OCI-LY3 (cell line): ENCODE data around the gene ATP5F1B.
A peak's percentile ranks its signal among the peaks of the same experiment; 100 is the strongest.

Experiments used
- H2AFZ ChIP-seq: fragments of 200-600, 300-600 bp; shearing (Covaris generic); 2 replicates; pipeline ENCODE4 v1.6.0; 2014; ENCODE audit warnings: antibody characterized with exemption, low read depth, low read length
- H3K27ac ChIP-seq: fragments of 200-600, 300-600 bp; sonication (generic); 2 replicates; pipeline ENCODE4 v1.5.1; 2014; ENCODE audit warnings: mild to moderate bottlenecking, low read length, moderate library complexity, mixed read lengths
- H3K27me3 ChIP-seq: fragments of 200-600, 300-600 bp; sonication (generic); 2 replicates; pipeline ENCODE4 v1.6.1; 2014; ENCODE audit warnings: low read depth, low read length, mixed read lengths
- H3K36me3 ChIP-seq: fragments of 200-600, 300-600 bp; sonication (generic); replicated peaks from 2 replicates; pipeline ENCODE3; 2014; ENCODE audit warnings: low read depth, low read length, mixed read lengths
- H3K4me1 ChIP-seq: fragments of 300-600, 200-600 bp; sonication (generic); 2 replicates; pipeline ENCODE4 v1.6.1; 2014; ENCODE audit warnings: low read length, mixed read lengths
- H3K4me2 ChIP-seq: fragments of 200-600, 300-600 bp; sonication (generic); 2 replicates; pipeline ENCODE4 v1.6.1; 2014; ENCODE audit warnings: low read length, mixed read lengths
- H3K4me3 ChIP-seq: fragments of 300-600, 200-600 bp; sonication (generic); 2 replicates; pipeline ENCODE4 v1.5.1; 2014; ENCODE audit warnings: antibody characterized with exemption, mild to moderate bottlenecking, low read length, moderate library complexity
- H3K79me2 ChIP-seq: fragments of 300-600, 200-600 bp; shearing (Covaris generic); 2 replicates; pipeline ENCODE4 v1.6.1; 2014; ENCODE audit warnings: mild to moderate bottlenecking, low read length, mixed read lengths
- H3K9ac ChIP-seq: fragments of 300-600, 200-600 bp; shearing (Covaris generic); 2 replicates; pipeline ENCODE4 v1.6.0; 2014; ENCODE audit warnings: mild to moderate bottlenecking, low read length, moderate library complexity
- H3K9me3 ChIP-seq: fragments of 200-600, 300-600 bp; shearing (Covaris generic); 2 replicates; pipeline ENCODE4 v1.6.1; 2014; ENCODE audit warnings: low read length, mixed read lengths; ENCODE audit not compliant: insufficient read depth
- H4K20me1 ChIP-seq: fragments of 200-600, 300-600 bp; sonication (generic); 2 replicates; pipeline ENCODE4 v1.6.1; 2016; ENCODE audit warnings: low read length, mixed read lengths; ENCODE audit not compliant: insufficient read depth
- CTCF ChIP-seq: fragments of 200-600, 300-600 bp; sonication (generic); IDR thresholded peaks from 2 replicates; pipeline ENCODE4 v1.5.1; 2014; ENCODE audit warnings: antibody characterized with exemption, low read length, low read depth
- EZH2phosphoT487 ChIP-seq: fragments of 200-600 bp; shearing (Covaris generic); IDR thresholded peaks from 2 replicates; pipeline ENCODE4 v1.6.1; 2018; ENCODE audit warnings: antibody characterized with exemption, mixed run types, low read depth

The ATP5F1B gene

GRCh38 chr12:56635806-56636674, 9.7 kb downstream of the ATP5F1B start:
- Histone ChIP-seq H3K79me2 (peaks cover 51% of the 10 kb centered on the region), H3K9ac (peak overlapping the region; percentile 98), H3K4me1 (peaks cover 41% of the 10 kb centered on the region), H4K20me1 (no peaks in the 10 kb centered on the region), H3K4me3 (peak overlapping the region; percentile 86), H3K9me3 (no peaks in the 10 kb centered on the region), H3K27me3 (no peaks in the 10 kb centered on the region), H3K27ac (peak overlapping the region; percentile 98), H3K4me2 (peak overlapping the region; percentile 97), H2AFZ (no peak overlapping the region), H3K36me3 (peaks cover 26% of the 10 kb centered on the region)
- TF ChIP-seq EZH2phosphoT487: no peak
- no peak for TF ChIP-seq CTCF

DNA sequence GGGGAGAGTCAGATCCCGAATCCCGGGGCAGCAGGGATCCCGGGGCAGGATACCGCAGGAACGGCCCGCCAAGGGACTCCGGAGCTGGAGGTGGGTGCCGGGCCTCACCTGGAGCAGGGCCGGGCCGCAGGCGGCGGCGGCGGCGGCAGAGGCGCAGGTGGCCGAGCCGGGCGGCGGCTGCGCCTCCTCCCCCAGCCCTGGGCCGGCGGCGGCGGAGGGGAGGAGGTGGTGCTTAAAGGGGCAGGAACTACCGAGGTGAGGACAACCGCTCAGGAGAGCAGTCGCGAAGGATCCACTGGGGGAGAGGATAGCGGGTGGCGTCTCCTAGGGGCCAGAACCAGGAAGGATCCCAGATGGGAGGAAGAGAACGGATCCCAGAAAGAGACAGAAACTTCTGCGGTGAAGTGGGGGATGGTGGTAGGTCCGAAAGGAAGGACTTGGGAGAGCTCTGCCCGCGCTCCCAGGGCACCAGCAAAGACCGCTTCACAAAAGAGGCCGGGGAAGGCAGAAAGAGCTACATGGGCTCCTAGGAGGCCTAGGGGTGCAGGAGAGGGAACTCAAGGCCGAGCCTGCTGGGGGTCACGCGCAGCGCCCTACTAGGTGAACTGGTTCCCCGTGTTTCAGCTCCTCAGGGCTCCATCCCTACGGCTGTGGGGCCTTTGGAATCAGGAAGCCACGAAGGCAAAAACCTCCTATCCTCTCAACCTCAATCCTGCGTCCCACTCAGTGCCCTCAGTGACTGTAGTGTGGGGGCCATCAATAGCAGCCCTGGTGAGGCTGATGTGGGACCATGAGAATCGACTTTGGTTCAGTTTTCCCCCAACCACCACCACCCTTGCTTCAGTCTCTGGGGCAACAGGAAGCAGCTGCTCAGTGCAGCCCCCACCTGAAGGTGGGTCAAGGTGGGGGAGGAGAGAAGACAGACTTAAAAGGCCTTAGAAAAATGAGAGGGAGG, 10.7 kb downstream of the ATP5F1B start:
- peaks cover 24% of the 10 kb centered on the region for H3K36me3 ChIP-seq

DNA sequence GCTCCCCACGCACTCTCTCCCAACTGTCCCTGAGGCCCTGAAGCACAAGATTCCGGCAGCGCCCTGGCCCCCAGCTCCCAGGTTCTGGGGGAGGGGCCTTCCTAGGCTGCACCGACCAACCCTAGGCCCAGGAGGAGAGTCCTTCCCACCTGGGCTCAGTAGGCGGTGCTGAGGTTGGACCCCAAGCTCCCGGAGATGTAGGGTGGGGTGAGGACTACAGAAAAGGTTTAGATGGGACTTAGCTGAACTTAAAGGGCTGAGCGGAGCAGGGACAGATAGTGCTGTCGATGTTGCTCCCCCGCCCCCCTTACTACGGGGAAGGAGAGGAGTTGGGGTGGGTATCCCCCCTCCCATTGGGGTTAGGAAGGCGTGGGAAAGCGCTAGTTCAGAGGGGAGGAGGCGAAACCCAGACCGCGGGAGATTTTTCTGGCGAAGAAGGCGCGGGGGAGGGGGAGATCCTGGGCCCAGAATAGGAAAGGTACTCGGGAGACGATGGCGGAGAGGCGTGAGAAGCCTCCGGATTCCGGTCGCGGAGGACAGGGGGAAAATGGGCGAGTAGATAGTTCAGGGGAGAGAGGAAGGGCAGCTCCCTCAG, 11.4 kb downstream of the ATP5F1B start:
- Histone ChIP-seq H3K9ac (peak overlapping the region; percentile 98), H3K4me3 (peak overlapping the region; percentile 86), H4K20me1 (no peaks in the 10 kb centered on the region), H3K4me2 (peak overlapping the region; percentile 97), H3K27me3 (no peaks in the 10 kb centered on the region), H3K36me3 (peaks cover 22% of the 10 kb centered on the region), H3K9me3 (no peaks in the 10 kb centered on the region), H3K79me2 (peaks cover 61% of the 10 kb centered on the region), H2AFZ (no peak overlapping the region), H3K27ac (peak overlapping the region; percentile 98), H3K4me1 (peaks cover 49% of the 10 kb centered on the region)
- TF ChIP-seq CTCF (no peak), EZH2phosphoT487 (no peak)

More for the DNA sequence above, 10.7 kb downstream of the ATP5F1B start:
- Histone ChIP-seq H3K9me3 (no peaks in the 10 kb centered on the region), H3K79me2 (peaks cover 56% of the 10 kb centered on the region), H3K27me3 (no peaks in the 10 kb centered on the region), H3K9ac (peak overlapping the region; percentile 98), H3K4me2 (peak overlapping the region; percentile 97), H3K4me1 (peaks cover 49% of the 10 kb centered on the region), H3K4me3 (peak overlapping the region; percentile 86), H3K27ac (peak overlapping the region; percentile 98), H2AFZ (no peak overlapping the region), H4K20me1 (no peaks in the 10 kb centered on the region)
- TF ChIP-seq CTCF (peak; percentile 33; the same call in 1 of the 2 replicates), EZH2phosphoT487 (no peak)
